ENCODE results near the gene PPP1CA. TPM values are rescaled to one million over a fixed set of nuclear protein-coding genes. Genes with fewer than 3 reads are reported as not detected.

The PPP1CA gene
- total RNA-seq, 1 experiment from 2014 or later = 238 TPM

- TF ChIP-seq, protein P1, sequence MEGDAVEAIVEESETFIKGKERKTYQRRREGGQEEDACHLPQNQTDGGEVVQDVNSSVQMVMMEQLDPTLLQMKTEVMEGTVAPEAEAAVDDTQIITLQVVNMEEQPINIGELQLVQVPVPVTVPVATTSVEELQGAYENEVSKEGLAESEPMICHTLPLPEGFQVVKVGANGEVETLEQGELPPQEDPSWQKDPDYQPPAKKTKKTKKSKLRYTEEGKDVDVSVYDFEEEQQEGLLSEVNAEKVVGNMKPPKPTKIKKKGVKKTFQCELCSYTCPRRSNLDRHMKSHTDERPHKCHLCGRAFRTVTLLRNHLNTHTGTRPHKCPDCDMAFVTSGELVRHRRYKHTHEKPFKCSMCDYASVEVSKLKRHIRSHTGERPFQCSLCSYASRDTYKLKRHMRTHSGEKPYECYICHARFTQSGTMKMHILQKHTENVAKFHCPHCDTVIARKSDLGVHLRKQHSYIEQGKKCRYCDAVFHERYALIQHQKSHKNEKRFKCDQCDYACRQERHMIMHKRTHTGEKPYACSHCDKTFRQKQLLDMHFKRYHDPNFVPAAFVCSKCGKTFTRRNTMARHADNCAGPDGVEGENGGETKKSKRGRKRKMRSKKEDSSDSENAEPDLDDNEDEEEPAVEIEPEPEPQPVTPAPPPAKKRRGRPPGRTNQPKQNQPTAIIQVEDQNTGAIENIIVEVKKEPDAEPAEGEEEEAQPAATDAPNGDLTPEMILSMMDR (IDR thresholded peaks at IDR 0.05 in 2 of 3, conservative IDR thresholded peaks at IDR 0.05 in 1 of 3; ENCODE audit: borderline replicate concordance in 1 of 3, insufficient read depth in 1 of 3, low read depth in 2 of 3, low read length in 2 of 3) = no peak
- TF ChIP-seq, protein P2, sequence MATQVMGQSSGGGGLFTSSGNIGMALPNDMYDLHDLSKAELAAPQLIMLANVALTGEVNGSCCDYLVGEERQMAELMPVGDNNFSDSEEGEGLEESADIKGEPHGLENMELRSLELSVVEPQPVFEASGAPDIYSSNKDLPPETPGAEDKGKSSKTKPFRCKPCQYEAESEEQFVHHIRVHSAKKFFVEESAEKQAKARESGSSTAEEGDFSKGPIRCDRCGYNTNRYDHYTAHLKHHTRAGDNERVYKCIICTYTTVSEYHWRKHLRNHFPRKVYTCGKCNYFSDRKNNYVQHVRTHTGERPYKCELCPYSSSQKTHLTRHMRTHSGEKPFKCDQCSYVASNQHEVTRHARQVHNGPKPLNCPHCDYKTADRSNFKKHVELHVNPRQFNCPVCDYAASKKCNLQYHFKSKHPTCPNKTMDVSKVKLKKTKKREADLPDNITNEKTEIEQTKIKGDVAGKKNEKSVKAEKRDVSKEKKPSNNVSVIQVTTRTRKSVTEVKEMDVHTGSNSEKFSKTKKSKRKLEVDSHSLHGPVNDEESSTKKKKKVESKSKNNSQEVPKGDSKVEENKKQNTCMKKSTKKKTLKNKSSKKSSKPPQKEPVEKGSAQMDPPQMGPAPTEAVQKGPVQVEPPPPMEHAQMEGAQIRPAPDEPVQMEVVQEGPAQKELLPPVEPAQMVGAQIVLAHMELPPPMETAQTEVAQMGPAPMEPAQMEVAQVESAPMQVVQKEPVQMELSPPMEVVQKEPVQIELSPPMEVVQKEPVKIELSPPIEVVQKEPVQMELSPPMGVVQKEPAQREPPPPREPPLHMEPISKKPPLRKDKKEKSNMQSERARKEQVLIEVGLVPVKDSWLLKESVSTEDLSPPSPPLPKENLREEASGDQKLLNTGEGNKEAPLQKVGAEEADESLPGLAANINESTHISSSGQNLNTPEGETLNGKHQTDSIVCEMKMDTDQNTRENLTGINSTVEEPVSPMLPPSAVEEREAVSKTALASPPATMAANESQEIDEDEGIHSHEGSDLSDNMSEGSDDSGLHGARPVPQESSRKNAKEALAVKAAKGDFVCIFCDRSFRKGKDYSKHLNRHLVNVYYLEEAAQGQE (IDR thresholded peaks at IDR 0.05; ENCODE audit: low read depth) = no peak
Observed at GRCh38 chr11:67349457-67349856, 52.2 kb downstream of the PPP1CA start (continued).

DNA sequence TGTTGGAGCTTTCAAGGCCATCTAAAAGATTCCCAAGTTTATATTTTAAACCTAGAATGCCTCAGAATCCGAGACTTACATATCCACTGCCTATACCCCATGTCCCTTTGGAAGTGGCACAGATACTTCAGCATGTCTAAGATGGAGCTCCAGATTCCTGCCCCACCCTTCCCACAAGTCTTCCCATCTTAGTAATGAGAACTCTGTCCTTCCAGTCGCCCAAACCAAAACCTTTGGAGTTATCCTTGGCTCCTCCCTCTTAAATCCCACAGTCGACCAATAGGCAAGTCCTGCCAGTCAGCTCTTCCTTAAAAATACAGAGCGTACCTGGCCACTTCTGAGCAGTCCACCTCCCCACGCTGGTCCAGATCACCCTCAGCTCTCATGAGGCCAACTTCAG is 52.6 kb downstream of the PPP1CA start:
- no peaks in the 10 kb centered on the region for H3K9me3 ChIP-seq (ENCODE audit: control insufficient read depth in 1 of 2, insufficient read depth in 1 of 2, low read depth in 1 of 2, low read length in 2 of 2)
- no peak overlapping the region for H3K4me2 ChIP-seq (ENCODE audit: low read length)
- ChIA-PET POLR2A (no interaction called here), CTCF (interaction anchor here (1.3 to 16.6 kb wide), 2 partner anchors 27 to 52 kb away, joined by 5 to 456 read pairs; partner anchors contain the start of genes CLCF1 and PPP1CA), RAD21 (ENCODE audit: low non-redundant PET in 1 of 2, low total read pairs in 2 of 2, uncharacterized antibody in 2 of 2, unreplicated experiment in 2 of 2) (no interaction called here)
- peaks cover 24 to 70% of the 10 kb centered on the region in 2 experiments for H3K4me1 ChIP-seq (ENCODE audit: control insufficient read depth in 1 of 2, insufficient read depth in 2 of 2, low read length in 2 of 2)
- no peak overlapping the region for H3K9ac ChIP-seq (ENCODE audit: low read length)
- no peaks in the 10 kb centered on the region; the same call in 1 of the 2 replicates for H3K79me2 ChIP-seq (ENCODE audit: insufficient read depth, low read length)
- H2AFZ ChIP-seq (ENCODE audit: low read depth, low read length, poor library complexity, severe bottlenecking) = no peak overlapping the region
- H3K27me3 ChIP-seq (ENCODE audit: insufficient read depth, low read length) = no peaks in the 10 kb centered on the region
- no peak overlapping the region for H3K4me3 ChIP-seq (replicated peaks in 1 of 2; ENCODE audit: low read depth in 1 of 2, low read length in 2 of 2)
- no peaks in the 10 kb centered on the region for H3K9me2 ChIP-seq (ENCODE audit: insufficient read depth)
- H3K27ac ChIP-seq (ENCODE audit: low read depth, low read length) = no peak overlapping the region
- H3K36me3 ChIP-seq (ENCODE audit: control insufficient read depth in 1 of 2, insufficient read depth in 2 of 2, low read length in 2 of 2) = no peaks in the 10 kb centered on the region
- DNase-seq (ENCODE audit: low read depth, low spot score) (no peak), ATAC-seq (no peak)
- TF ChIP-seq, protein P3, sequence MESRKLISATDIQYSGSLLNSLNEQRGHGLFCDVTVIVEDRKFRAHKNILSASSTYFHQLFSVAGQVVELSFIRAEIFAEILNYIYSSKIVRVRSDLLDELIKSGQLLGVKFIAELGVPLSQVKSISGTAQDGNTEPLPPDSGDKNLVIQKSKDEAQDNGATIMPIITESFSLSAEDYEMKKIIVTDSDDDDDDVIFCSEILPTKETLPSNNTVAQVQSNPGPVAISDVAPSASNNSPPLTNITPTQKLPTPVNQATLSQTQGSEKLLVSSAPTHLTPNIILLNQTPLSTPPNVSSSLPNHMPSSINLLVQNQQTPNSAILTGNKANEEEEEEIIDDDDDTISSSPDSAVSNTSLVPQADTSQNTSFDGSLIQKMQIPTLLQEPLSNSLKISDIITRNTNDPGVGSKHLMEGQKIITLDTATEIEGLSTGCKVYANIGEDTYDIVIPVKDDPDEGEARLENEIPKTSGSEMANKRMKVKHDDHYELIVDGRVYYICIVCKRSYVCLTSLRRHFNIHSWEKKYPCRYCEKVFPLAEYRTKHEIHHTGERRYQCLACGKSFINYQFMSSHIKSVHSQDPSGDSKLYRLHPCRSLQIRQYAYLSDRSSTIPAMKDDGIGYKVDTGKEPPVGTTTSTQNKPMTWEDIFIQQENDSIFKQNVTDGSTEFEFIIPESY (IDR thresholded peaks at IDR 0.05; ENCODE audit: extremely low read depth, insufficient replicate concordance, low read length) = no peak
- TF ChIP-seq ZNF274 (IDR thresholded peaks at IDR 0.05; ENCODE audit: low read depth, low read length) = no peak
- H4K20me1 ChIP-seq (ENCODE audit: insufficient read depth) = no peaks in the 10 kb centered on the region
- intact Hi-C loops (cut with micrococcal nuclease) = no loop called here
- BruUV-seq (replicated peaks) = no TSS peak

Other genes with a start within 250 kb of the PPP1CA start
- gene GRK2, start 135.4 kb downstream of the PPP1CA start, total RNA-seq (2021; ENCODE audit: unreplicated experiment) = 83.0 TPM
- gene ANKRD13D, start 112.6 kb downstream of the PPP1CA start, total RNA-seq (2021; ENCODE audit: unreplicated experiment) = 61.1 TPM
- gene SSH3, start 98.3 kb downstream of the PPP1CA start, total RNA-seq (2021; ENCODE audit: unreplicated experiment) = 57.8 TPM
- gene POLD4, start 48.3 kb downstream of the PPP1CA start, total RNA-seq (2021; ENCODE audit: unreplicated experiment) = 44.2 TPM
- 12.2 TPM for gene CLCF1, start 28.3 kb downstream of the PPP1CA start, total RNA-seq (2021; ENCODE audit: unreplicated experiment)
- gene RAD9A, start 9.9 kb downstream of the PPP1CA start, total RNA-seq (2021; ENCODE audit: unreplicated experiment) = 49.8 TPM
- gene TBC1D10C, start 2.2 kb upstream of the PPP1CA start, total RNA-seq (2021; ENCODE audit: unreplicated experiment) = 0.39 TPM
- gene CARNS1, start 13.8 kb upstream of the PPP1CA start, total RNA-seq (2021; ENCODE audit: unreplicated experiment) = 1.0 TPM
- gene RPS6KB2, start 26.6 kb upstream of the PPP1CA start, total RNA-seq (2021; ENCODE audit: unreplicated experiment) = 54.1 TPM
- 1.4 TPM for gene PTPRCAP, start 35.8 kb upstream of the PPP1CA start, total RNA-seq (2021; ENCODE audit: unreplicated experiment)
- 94.5 TPM for gene CORO1B, start 41.6 kb upstream of the PPP1CA start, total RNA-seq (2021; ENCODE audit: unreplicated experiment)
- gene GPR152, start 50.9 kb upstream of the PPP1CA start, total RNA-seq (2021; ENCODE audit: unreplicated experiment) = not detected
- not detected for gene CABP4, start 53.5 kb upstream of the PPP1CA start, total RNA-seq (2021; ENCODE audit: unreplicated experiment)
- 44.2 TPM for gene TMEM134, start 67.4 kb upstream of the PPP1CA start, total RNA-seq (2021; ENCODE audit: unreplicated experiment)
- gene AIP, start 81.2 kb upstream of the PPP1CA start, total RNA-seq (2021; ENCODE audit: unreplicated experiment) = 61.0 TPM
- gene PITPNM1, start 103.5 kb upstream of the PPP1CA start, total RNA-seq (2021; ENCODE audit: unreplicated experiment) = 79.5 TPM
- 53.6 TPM for gene CDK2AP2, start 106.3 kb upstream of the PPP1CA start, total RNA-seq (2021; ENCODE audit: unreplicated experiment)
- gene CABP2, start 121.6 kb upstream of the PPP1CA start, total RNA-seq (2021; ENCODE audit: unreplicated experiment) = not detected
- 893 TPM for gene GSTP1, start 182.0 kb upstream of the PPP1CA start, total RNA-seq (2021; ENCODE audit: unreplicated experiment)
- gene NDUFV1, start 205.1 kb upstream of the PPP1CA start, total RNA-seq (2021; ENCODE audit: unreplicated experiment) = 242 TPM
- 18.7 TPM for gene NUDT8, start 228.1 kb upstream of the PPP1CA start, total RNA-seq (2021; ENCODE audit: unreplicated experiment)
- gene TBX10, start 237.9 kb upstream of the PPP1CA start, total RNA-seq (2021; ENCODE audit: unreplicated experiment) = not detected
- 0.30 TPM for gene ACY3, start 248.9 kb upstream of the PPP1CA start, total RNA-seq (2021; ENCODE audit: unreplicated experiment)